ENCODE results near the gene PRKCQ.

- TF ChIP-seq ZNF652 (CRISPR knock-in tag; IDR thresholded peaks at IDR 0.05; ENCODE audit: borderline replicate concordance, low read depth) (no peak), JUNB (CRISPR knock-in tag; IDR thresholded peaks at IDR 0.05; ENCODE audit: borderline replicate concordance) (no peak), CTCF (CRISPR knock-in tag; IDR thresholded peaks at IDR 0.05) (no peak), IRX3 (CRISPR knock-in tag; IDR thresholded peaks at IDR 0.05; ENCODE audit: borderline replicate concordance, low read depth) (no peak), ZNF713 (CRISPR knock-in tag; IDR thresholded peaks at IDR 0.05) (no peak), MEF2D (CRISPR knock-in tag; IDR thresholded peaks at IDR 0.05) (no peak), ZNF335 (CRISPR knock-in tag; IDR thresholded peaks at IDR 0.05) (no peak), NFKBIZ (CRISPR knock-in tag; IDR thresholded peaks at IDR 0.05) (no peak), SIN3A (IDR thresholded peaks at IDR 0.05; ENCODE audit: borderline replicate concordance, low read depth, low read length) (no peak)
Measured at GRCh38 chr10:6418613-6419216, 161.4 kb downstream of the PRKCQ start.

Data from HepG2 (cell line).